DOHH2 (cell line): ENCODE measurements around the gene GOSR2.

Experiments used
- CTCF ChIP-seq: fragments of 200-600 bp; sonication (generic); IDR thresholded peaks from one replicate; pipeline ENCODE4 v1.5.1; 2014; ENCODE audit warnings: antibody characterized with exemption, mild to moderate bottlenecking, low read depth, low read length; ENCODE audit not compliant: poor library complexity, severe bottlenecking
- EZH2phosphoT487 ChIP-seq: fragments of 200-600 bp; sonication (generic); IDR thresholded peaks from 2 replicates; pipeline ENCODE4 v1.6.1; 2017; ENCODE audit warnings: borderline replicate concordance, mild to moderate bottlenecking, antibody characterized with exemption, low read length, moderate library complexity, mixed read lengths

- TF ChIP-seq CTCF (no peak), EZH2phosphoT487 (no peak)
Measured at GRCh38 chr17:46916623-46917022, 6.3 kb upstream of the GOSR2 start.
